C4-2B (cell line): Measurements from ENCODE around the gene OR10K2.

Source experiments
- CTCF ChIP-seq: fragments of 450-650 bp; conservative IDR thresholded peaks from 2 replicates; pipeline ENCODE4 v1.5.1; 2017; ENCODE audit warnings: mild to moderate bottlenecking
- ZFX ChIP-seq: fragments of 450-650 bp; IDR thresholded peaks from 2 replicates; pipeline ENCODE4 v1.6.1; 2017

- no peak for TF ChIP-seq CTCF
- no peak for TF ChIP-seq ZFX
Measured at GRCh38 chr1:158457246-158457645, 31.2 kb upstream of the OR10K2 start.
